ENCODE results near the gene ACBD7. TPM values are rescaled to one million over a fixed set of nuclear protein-coding genes. Genes with fewer than 3 reads are reported as not detected.
A peak's percentile ranks its signal among the peaks of the same experiment; 100 is the strongest.

The ACBD7 gene
- total RNA-seq, 4 donors from 2014 or later, result 0.23 to 0.38 TPM; not detected in 2

GRCh38 chr10:15068802-15069201, 19.8 kb downstream of the ACBD7 start:
- TF ChIP-seq POLR2A (IDR thresholded peaks at IDR 0.05), result no peak
- TF ChIP-seq CTCF (IDR thresholded peaks at IDR 0.05), result no peak
- intact Hi-C loops (cut with DNase I; ENCODE audit: low total_unique reads), result no loop called here
- 76 to 78% methylated on average over 3 of the region's 3 CpGs for WGBS, 2 donors
- no peak for DNase-seq (ENCODE audit: low spot score in 2 of 2)
- no peak overlapping the region for H3K4me3 ChIP-seq (ENCODE audit: low read depth, poor library complexity, severe bottlenecking)

DNA sequence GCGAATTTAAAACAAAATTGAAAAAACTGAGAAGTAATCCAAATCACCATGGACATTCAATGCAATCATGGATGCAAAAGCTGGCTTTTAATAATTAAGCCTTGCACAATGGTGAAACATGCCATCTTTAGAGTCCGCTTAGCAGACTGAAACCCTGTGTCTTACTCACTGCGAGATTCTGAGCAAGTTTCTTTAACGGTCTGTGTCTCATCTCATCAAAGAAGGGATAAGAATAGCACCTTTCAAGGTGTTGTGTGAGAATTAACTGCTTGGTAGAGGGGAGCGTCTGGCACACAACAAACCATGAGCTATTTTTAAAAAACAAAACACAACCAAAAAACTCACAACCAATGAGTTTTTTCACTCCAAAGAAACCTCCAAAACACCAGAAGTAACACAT, 21.4 kb downstream of the ACBD7 start:
- H3K4me3 ChIP-seq (ENCODE audit: low read depth, poor library complexity, severe bottlenecking), result no peak overlapping the region
- intact Hi-C loops (cut with DNase I; ENCODE audit: low total_unique reads), result no loop called here
- TF ChIP-seq POLR2A (IDR thresholded peaks at IDR 0.05) (no peak), CTCF (IDR thresholded peaks at IDR 0.05) (no peak)
- WGBS, 2 donors, result 86 to 91% methylated on average over 5 of the region's 5 CpGs
- DNase-seq (ENCODE audit: low spot score in 2 of 2), result no peak

GRCh38 chr10:15060638-15061037, 27.9 kb downstream of the ACBD7 start:
- intact Hi-C loops (cut with DNase I; ENCODE audit: low total_unique reads), result no loop called here
- 81 to 84% methylated on average over 2 of the region's 2 CpGs for WGBS, 2 donors
- no peak overlapping the region for H3K4me3 ChIP-seq (ENCODE audit: low read depth, poor library complexity, severe bottlenecking)
- TF ChIP-seq CTCF (IDR thresholded peaks at IDR 0.05) (no peak), POLR2A (IDR thresholded peaks at IDR 0.05) (no peak)
- DNase-seq (ENCODE audit: low spot score in 2 of 2), result no peak

- DNase-seq (ENCODE audit: low spot score in 2 of 2), result no peak
- H3K4me3 ChIP-seq (ENCODE audit: low read depth, poor library complexity, severe bottlenecking), result no peak overlapping the region
- intact Hi-C loops (cut with DNase I; ENCODE audit: low total_unique reads), result no loop called here
- TF ChIP-seq CTCF (IDR thresholded peaks at IDR 0.05), result no peak
- TF ChIP-seq POLR2A (IDR thresholded peaks at IDR 0.05), result no peak
- 77 to 82% methylated on average over 4 of the region's 4 CpGs for WGBS, 2 donors
Observed at GRCh38 chr10:15059914-15060313, 28.7 kb downstream of the ACBD7 start.

GRCh38 chr10:15058689-15059088, 29.9 kb downstream of the ACBD7 start:
- no peak overlapping the region for H3K4me3 ChIP-seq (ENCODE audit: low read depth, poor library complexity, severe bottlenecking)
- intact Hi-C loops (cut with DNase I; ENCODE audit: low total_unique reads), result no loop called here
- no peak for DNase-seq (ENCODE audit: low spot score in 2 of 2)
- no peak for TF ChIP-seq POLR2A (IDR thresholded peaks at IDR 0.05)
- TF ChIP-seq CTCF (IDR thresholded peaks at IDR 0.05), result no peak
- WGBS, 2 donors, result 58 to 66% methylated on average over 1 of the region's 1 CpG

DNA sequence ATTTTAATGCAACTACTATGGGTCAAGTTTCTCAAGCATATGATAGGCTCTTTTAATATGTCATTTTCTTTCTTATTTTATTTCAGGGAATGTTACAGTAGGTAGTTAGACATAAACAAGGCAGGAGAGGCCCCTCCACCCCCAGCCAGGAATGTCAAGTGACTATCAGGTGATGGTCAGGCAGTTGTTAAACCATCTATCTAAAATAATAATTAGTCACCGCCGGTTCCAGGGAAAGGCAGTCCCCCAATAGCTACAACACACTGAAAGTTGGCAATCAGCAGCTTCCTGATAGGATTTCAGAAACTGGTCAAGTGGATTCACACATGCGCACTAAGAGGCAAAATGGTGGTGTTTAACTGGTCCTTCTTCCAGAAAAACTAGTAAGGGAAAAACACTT, 35.5 kb downstream of the ACBD7 start:
- WGBS, 2 donors, result 81 to 90% methylated on average over 3 of the region's 3 CpGs
- no peak overlapping the region for H3K4me3 ChIP-seq (ENCODE audit: low read depth, poor library complexity, severe bottlenecking)
- DNase-seq (ENCODE audit: low spot score in 2 of 2), result peak in 1 of 2 donors; percentile 14
- no peak for TF ChIP-seq CTCF (IDR thresholded peaks at IDR 0.05)
- no peak for TF ChIP-seq POLR2A (IDR thresholded peaks at IDR 0.05)
- intact Hi-C loops (cut with DNase I; ENCODE audit: low total_unique reads), result no loop called here
